ENCODE data around the gene LYZL1. TPM values are rescaled to one million over a fixed set of nuclear protein-coding genes. Genes with fewer than 3 reads are reported as not detected.
"Not testable (repeated sequence)": the region's sequence is repeated elsewhere in the genome, so short reads cannot be mapped to it uniquely, and the experiment has no call there.

The LYZL1 gene
- polyA plus RNA-seq: not detected

DNA sequence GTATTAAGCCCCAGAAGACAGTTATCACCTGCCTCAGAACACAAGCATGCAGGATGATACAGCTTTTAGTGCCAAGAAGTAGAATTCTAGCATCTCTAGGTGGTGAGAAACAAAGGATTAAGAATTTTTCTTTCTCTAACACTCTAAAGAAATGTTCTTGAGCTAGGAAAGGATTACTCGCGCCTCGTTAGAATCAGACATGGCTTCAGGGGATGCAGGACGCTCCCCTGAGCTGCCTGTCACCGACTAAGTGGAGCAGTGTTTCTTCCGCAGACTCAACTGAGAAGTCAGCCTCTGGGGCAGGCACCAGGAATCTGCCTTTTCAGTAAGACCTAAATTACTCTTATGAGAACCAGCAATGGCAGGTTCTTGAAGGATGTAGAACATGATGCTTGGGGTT is at the start of gene LYZL1:
TSS of gene LYZL1 (plus strand) at position 165 of the 400 bp plus-strand sequence. CDS start 2,798 bp downstream, outside the sequence.
- WGBS, 3 donors: 84 to 92% (median 85%) methylated on average over 6 of the region's 6 CpGs
- H3K27ac ChIP-seq (ENCODE audit: low read depth, low read length): not testable (repeated sequence)

- H3K27ac ChIP-seq (ENCODE audit: low read depth, low read length): no peak overlapping the region
- WGBS, 3 donors: 57 to 90% (median 58%) methylated on average over 15 of the region's 15 CpGs
Observed at GRCh38 chr10:29239569-29240472, 49.0 kb upstream of the LYZL1 start.

DNA sequence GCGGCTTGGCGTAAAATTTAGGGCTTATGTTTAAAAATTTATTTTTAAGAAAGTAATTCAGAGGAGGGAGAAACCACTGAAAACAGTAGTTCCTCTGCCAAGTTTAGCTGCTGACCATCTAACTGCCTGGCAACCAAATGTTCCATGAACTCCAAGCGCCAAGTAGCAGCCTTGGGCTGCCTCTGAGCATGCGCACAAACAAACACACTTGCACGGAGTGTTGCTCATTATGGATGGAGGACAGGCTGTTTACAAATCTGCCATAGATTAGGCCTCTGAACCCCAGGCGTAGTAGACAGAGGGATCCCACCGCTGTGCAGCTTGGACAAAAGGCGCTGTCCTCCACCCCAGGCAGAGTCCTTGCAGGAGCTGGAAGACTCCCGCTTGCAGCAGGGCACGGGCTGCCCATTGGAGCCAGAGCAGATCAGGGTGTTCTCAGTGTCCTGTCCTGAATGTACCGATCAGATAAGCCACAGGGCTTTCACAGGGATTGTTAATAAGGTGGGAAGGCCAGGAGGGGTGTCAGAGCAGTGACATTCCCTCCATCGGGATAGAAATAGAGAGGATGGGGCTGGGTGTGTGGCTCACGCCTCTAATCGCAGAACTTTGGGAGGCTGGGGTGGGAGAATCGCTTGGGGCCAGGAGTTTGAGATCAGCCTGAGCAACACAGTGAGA is 47.7 kb upstream of the LYZL1 start:
- 66 to 80% (median 72%) methylated on average over 15 of the region's 15 CpGs for WGBS, 3 donors
- no peak overlapping the region for H3K27ac ChIP-seq (ENCODE audit: low read depth, low read length)

GRCh38 chr10:29241925-29242324 is 46.9 kb upstream of the LYZL1 start:
- H3K27ac ChIP-seq (ENCODE audit: low read depth, low read length): no peak overlapping the region

DNA sequence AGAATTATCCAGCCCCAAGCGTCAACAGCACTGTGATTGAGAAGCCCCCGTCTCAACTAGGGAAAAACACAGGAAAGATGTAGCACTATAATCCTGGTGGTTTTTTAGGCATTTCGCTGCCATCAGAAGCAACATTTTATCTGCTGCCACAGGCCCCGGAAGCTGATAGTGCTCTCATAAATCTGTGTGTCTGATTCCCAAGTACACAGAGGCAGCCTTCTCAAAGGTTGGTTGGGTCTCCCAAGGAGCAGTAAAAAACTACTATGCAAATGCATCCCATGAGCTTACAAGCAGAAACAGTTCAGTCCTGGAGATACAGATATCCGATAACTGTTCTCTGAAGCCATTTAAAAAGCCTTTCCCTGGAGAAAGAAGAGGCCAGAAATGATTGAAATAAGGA is 45.8 kb upstream of the LYZL1 start:
- WGBS, 3 donors: 59 to 78% (median 69%) methylated on average over 5 of the region's 5 CpGs
- no peak overlapping the region for H3K27ac ChIP-seq (ENCODE audit: low read depth, low read length)

DNA sequence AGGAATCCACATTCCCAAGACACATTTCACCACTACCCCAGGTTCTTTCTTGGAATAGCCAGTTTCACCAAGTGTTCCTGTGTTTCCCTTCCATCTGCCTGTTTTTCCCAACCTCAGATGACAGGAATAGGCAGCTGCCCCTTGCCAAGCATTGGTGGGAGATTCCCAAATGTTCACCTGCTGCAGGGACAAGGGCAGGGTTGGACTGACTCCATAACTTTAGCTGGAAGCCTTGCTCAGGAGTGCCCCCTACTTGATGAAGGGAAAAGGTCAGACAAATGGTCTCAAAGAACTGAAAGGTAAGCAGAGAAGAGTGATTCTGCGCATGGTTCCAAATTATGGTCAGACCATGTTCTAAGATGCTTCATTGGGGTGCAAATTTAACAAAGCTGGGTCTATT is 45.1 kb upstream of the LYZL1 start:
- H3K27ac ChIP-seq (ENCODE audit: low read depth, low read length): no peak overlapping the region
- 93 to 98% (median 96%) methylated on average over 1 of the region's 1 CpG for WGBS, 3 donors

DNA sequence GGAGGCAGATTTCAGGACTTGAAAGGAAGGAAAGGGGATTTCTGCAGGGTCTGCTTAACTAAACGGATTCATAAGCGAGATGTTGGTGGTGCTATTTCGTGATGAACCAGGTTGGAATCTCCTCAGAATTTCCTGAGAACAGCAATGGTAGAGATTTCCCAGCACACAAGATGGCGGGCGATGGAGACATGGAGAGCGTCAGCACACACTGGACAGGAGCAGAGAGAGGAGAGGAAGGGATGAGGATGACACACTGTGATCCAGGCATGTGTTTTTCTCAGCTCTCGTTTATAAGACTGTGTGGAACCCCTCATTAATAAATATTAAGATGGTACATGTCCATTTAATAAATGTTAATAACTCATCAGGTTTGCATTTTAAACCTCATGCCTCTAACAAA is 43.9 kb upstream of the LYZL1 start:
- no peak overlapping the region for H3K27ac ChIP-seq (ENCODE audit: low read depth, low read length)
- 82 to 92% (median 86%) methylated on average over 7 of the region's 7 CpGs for WGBS, 3 donors

GRCh38 chr10:29245476-29245875 is 43.4 kb upstream of the LYZL1 start:
- H3K27ac ChIP-seq (ENCODE audit: low read depth, low read length): no peak overlapping the region

DNA sequence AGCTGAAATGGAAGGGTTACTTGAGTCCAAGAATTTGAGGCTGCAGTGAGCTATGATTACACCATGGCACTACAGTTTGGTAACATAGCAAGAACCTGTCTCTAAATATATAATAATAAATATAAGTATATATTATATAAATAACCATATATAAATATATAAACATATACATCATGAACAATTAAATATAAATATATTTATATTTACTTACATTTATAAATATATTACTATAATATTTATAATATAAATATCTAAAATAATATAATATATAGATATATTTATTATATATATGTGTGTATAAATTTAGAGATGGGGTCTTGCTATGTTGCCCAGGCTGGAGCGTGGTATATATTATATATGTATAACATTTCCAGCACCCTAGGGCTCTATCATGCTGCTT is 42.4 kb upstream of the LYZL1 start:
- no peak overlapping the region for H3K27ac ChIP-seq (ENCODE audit: low read depth, low read length)
- WGBS, 3 donors: 95 to 100% (median 97%) methylated on average over 1 of the region's 1 CpG

More at GRCh38 chr10:29245476-29245875, 43.4 kb upstream of the LYZL1 start:
- 55 to 86% (median 76%) methylated on average over 11 of the region's 11 CpGs for WGBS, 3 donors

DNA sequence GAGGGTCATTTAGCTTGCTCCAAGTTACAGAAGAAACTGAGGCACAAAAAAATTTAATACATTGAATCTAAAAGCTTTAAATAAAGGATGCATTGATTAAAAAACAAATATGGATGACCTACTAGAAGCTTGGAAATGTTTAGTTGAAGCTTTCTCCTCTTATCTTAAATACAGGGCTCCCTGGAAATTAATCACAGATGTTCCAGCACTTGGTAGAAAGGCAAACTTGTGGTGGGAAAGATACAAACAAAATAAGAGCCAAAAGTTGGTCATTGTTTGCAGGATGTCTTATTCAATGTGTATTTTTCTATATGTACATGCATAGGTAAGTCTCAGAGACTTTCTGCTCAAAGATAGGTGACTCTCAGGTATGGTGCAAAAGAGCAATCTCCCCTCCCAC is 40.7 kb upstream of the LYZL1 start:
- no peak overlapping the region for H3K27ac ChIP-seq (ENCODE audit: low read depth, low read length)

- WGBS, 3 donors: 69 to 90% (median 84%) methylated on average over 5 of the region's 5 CpGs
- no peak overlapping the region for H3K27ac ChIP-seq (ENCODE audit: low read depth, low read length)
Observed at GRCh38 chr10:29249018-29249417, 39.9 kb upstream of the LYZL1 start.

DNA sequence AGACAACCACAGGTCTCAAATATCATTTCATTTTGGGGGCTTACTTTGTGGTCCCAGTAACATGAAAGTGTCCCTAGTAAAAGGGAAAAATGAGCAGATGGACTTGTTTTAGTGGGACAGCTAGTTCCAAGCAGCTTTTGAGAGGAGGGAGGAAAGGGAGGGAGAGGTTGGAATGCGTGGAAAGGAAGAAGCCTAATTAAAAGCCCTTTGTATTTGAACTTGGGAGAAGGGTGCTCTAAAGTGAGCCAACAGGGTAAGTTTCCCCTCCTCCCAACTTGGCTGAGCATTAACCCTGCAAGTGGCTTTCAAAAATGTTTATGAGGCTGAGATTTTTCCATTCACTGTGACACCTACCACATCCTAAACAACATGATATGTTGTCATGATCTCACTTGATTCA is 38.8 kb upstream of the LYZL1 start:
- no peak overlapping the region for H3K27ac ChIP-seq (ENCODE audit: low read depth, low read length)
- 36 to 69% (median 63%) methylated on average over 1 of the region's 1 CpG for WGBS, 3 donors

DNA sequence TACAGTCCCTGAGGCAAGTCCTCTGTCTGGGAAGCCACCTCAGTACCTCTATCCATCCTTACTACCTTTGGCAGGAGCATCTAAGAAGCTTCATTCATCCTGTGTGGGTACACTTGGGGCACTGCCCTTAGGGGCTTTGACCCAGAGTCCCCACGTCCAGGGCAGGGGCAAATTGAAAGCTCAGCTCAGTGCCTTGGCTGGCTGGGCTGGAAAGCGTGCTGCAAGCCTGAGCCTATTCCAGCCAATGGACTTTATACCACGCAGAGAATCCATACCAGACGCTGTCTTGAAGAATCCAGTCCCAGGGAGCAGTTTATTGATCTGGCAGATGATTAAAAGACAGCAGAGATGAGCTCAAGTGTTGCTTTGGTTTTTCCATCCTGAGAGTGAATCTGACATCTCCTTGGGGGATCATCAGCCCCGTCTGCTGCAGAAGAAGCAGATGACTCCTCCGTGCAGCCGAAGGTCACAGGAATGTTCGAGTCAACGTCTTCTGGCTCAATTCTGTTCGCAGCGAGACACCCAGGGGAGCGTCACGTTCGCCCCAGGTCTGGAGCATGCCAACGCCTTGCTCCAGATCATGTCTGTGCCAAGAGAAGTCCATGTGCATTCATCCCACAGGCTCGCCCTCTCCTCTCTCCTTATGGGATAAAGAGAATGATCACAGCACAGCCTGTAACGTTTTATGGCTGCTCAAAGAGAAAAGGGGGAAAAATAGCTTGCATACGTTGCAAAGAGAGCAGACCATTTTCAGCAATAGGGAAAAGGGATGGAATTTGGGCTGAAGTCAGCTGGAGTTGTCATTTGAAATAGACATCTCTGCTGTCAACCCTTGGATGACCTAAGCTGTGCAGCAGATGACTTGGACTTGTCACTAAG is 35.8 kb upstream of the LYZL1 start:
- H3K27ac ChIP-seq (ENCODE audit: low read depth, low read length): no peak overlapping the region
- WGBS, 3 donors: 57 to 62% (median 58%) methylated on average over 18 of the region's 18 CpGs

GRCh38 chr10:29253690-29254029 is 35.2 kb upstream of the LYZL1 start:
- 62 to 74% (median 70%) methylated on average over 3 of the region's 3 CpGs for WGBS, 3 donors
- no peak overlapping the region for H3K27ac ChIP-seq (ENCODE audit: low read depth, low read length)

DNA sequence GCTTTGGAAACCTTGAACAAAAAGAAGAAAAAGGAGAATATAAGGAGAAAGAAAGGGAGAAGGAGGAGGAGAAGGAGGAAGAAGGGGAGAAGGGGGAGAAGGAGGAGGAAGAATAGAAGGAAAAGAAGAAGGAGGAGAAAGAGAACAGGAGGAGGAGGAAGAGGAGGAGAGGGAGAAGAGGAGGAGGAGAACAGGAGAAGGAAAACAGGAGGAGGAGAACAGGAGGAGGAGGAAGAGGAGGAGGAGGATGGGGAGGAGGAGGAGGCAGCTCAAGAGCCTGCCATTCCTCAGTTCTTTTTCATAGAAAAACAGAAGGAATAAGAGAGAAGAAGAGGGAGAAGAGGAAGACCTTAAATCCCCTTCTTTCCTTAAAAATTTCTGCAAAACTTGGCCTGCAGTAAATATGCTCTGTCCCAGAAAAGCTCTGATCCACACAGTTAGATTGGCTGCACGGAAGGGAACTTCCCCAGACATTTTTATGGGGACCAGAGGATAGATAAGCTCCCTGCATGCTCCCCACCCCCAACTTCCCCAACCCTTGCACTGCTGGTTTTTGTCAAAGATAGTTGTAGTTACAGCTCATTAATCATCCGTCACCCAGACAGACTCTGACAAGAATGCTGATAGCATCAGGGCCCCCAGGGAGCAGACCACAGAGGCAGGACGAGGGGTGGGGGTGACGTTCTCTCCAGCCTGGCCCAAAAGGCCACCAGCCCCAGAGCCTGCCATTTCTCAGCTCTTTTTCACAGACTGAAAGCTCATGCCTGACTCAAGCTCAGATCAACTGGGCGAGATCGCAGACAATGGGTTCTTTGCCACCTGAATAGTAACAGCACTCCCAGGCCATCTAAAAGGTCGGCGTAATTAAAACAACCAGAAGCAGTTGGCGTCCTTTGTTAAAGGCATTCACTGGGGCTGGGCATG is 34.5 kb upstream of the LYZL1 start:
- H3K27ac ChIP-seq (ENCODE audit: low read depth, low read length): no peak overlapping the region
- 22 to 42% (median 39%) methylated on average over 9 of the region's 9 CpGs for WGBS, 3 donors

DNA sequence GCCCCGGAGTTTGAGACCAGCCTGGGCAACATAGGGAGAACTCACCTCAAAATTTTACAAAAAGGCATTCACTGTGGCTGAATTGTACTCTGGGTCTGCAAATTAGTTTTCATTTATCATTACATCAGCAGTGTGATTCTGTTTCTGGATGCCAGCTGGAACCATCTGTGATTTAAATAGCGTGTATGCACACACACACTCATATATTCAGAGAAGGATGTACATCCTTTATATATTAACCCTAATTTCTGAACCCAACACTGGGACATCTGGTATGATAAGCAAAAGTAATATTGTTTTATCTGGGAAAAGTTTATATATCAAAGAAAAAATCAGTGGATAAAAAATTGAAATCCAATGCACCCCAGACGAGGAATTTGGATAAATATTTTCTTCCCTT is 33.8 kb upstream of the LYZL1 start:
- no peak overlapping the region for H3K27ac ChIP-seq (ENCODE audit: low read depth, low read length)
- WGBS, 3 donors: 56 to 71% (median 60%) methylated on average over 3 of the region's 3 CpGs

DNA sequence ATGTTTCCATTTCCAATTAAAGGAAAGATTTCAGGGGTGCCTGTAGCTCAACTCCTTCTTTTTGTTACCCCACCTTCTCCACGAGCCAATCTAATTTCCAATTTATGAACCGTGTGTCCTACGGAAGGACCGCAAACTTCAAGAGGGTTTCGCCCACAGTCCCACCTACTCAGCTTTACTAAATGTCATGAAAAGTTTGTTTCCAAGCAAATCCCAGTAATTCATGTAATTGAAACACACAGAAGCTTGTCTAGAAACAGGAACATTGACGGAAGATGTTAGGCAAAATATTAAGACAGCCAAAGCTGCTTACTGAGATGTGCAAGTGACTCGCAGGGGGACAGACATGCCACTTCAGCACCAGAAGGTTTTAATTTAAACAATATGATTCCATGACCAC is 32.9 kb upstream of the LYZL1 start:
- WGBS, 3 donors: 79 to 86% (median 83%) methylated on average over 7 of the region's 7 CpGs
- no peak overlapping the region for H3K27ac ChIP-seq (ENCODE audit: low read depth, low read length)

- no peak overlapping the region for H3K27ac ChIP-seq (ENCODE audit: low read depth, low read length)
- 28 to 50% (median 46%) methylated on average over 1 of the region's 1 CpG for WGBS, 3 donors
Observed at GRCh38 chr10:29256586-29256985, 32.3 kb upstream of the LYZL1 start.
